ENCODE data around the gene EDN2.

The EDN2 gene

DNA sequence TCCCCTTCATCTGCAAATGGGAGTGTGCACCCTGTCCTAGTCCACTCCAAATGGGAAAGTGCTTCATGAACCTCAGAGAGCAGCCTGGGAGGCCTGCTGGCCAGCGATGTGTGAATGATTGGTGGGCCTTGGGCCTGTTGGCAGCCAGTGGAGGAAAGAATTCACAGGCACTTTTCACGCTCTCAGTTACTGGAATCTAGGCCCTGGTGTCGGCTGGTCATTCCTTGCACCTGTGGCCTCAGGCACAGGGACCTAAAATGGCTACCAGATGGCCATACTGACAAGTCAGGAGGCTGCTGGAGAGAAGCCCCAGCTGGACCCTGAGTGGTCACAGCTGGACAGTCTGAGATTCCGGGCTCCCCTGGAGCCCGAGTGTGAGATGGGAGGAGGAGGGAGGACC is 18.4 kb upstream of the EDN2 start:
- ChIA-PET CTCF (interaction anchor here (2.4 to 3.3 kb wide), 2 partner anchors 11 to 13 kb away, joined by 9 to 26 read pairs; no protein-coding TSS in a partner anchor), POLR2A (no interaction called here)
- TF ChIP-seq, protein P1, sequence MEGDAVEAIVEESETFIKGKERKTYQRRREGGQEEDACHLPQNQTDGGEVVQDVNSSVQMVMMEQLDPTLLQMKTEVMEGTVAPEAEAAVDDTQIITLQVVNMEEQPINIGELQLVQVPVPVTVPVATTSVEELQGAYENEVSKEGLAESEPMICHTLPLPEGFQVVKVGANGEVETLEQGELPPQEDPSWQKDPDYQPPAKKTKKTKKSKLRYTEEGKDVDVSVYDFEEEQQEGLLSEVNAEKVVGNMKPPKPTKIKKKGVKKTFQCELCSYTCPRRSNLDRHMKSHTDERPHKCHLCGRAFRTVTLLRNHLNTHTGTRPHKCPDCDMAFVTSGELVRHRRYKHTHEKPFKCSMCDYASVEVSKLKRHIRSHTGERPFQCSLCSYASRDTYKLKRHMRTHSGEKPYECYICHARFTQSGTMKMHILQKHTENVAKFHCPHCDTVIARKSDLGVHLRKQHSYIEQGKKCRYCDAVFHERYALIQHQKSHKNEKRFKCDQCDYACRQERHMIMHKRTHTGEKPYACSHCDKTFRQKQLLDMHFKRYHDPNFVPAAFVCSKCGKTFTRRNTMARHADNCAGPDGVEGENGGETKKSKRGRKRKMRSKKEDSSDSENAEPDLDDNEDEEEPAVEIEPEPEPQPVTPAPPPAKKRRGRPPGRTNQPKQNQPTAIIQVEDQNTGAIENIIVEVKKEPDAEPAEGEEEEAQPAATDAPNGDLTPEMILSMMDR (IDR thresholded peaks at IDR 0.05; ENCODE audit: insufficient read depth, low read length, missing control alignments): no peak
- DNase-seq (ENCODE audit: low read depth, low spot score): no peak
- H3K4me3 ChIP-seq (ENCODE audit: low read depth, low read length): no peak overlapping the region

DNA sequence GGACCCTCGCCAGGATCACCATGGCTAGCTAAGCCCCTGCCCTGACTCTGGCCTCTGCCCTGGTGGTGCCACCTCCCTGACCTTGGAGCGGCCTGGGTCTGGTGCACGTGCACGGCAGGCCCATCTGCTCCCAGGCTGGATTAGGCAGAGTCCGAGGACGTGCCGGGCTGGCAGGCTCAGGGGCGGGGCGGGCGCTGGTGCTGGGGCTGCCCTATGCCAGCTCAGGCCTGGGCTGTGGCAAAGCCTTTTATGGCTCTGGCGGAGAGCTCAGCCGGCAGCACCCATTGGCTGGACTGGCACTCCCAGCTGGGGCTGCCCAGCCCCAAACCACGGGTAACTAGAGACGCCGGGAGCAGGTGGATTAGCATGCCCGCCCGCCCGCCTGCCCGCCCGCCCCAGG is 17.1 kb upstream of the EDN2 start:
- ChIA-PET POLR2A (no interaction called here), CTCF (interaction anchor here (1.1 to 3.3 kb wide), 4 partner anchors 10 to 69 kb away, joined by 3 to 26 read pairs (median 10); no protein-coding TSS in a partner anchor)
- TF ChIP-seq, protein P1 (IDR thresholded peaks at IDR 0.05; ENCODE audit: insufficient read depth, low read length, missing control alignments): no peak
- no peak for DNase-seq (ENCODE audit: low read depth, low spot score)
- no peak overlapping the region for H3K4me3 ChIP-seq (ENCODE audit: low read depth, low read length)

DNA sequence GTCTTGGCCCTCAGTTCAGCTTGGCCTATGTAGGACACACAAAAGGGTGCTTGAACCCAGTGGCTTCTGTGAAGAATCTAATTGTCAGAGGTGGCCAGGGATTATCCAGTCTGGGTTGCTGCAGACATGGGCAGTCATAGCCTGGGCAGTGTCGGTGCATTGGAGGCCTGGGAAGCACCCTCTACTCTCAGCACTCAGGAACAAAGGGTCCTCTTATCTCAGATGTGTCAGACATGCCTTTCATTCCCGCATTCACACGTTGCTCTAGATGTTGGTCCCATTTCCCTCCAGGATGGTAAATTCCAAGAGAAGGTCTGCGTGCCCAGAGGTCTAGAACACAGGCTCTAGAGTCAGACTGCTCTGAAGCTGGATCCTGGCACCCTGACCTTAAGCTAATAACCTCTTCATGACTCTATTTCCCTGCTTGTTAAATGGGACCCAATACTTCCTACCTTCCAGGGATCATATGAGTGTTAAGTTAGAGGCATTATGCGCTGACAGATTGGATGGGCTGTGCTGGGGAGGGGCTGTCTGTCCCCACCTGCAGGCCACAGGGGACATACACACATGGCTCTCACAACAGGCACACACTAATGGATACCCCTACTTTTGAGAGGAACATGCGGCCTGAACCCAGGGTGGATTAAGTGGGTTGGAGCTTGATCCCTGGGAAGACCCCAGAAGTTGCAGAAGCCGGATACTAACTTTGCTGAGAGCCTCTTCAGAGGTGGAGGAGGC is 16.5 kb upstream of the EDN2 start:
- CTCF ChIA-PET: interaction anchor here (1.1 to 3.3 kb wide), 4 partner anchors 9 to 68 kb away, joined by 3 to 26 read pairs (median 10); no protein-coding TSS in a partner anchor
- H3K4me3 ChIP-seq (ENCODE audit: low read depth, low read length): no peak overlapping the region
- POLR2A ChIA-PET: no interaction called here
- no peak for DNase-seq (ENCODE audit: low read depth, low spot score)
- TF ChIP-seq, protein P1 (IDR thresholded peaks at IDR 0.05; ENCODE audit: insufficient read depth, low read length, missing control alignments): no peak

DNA sequence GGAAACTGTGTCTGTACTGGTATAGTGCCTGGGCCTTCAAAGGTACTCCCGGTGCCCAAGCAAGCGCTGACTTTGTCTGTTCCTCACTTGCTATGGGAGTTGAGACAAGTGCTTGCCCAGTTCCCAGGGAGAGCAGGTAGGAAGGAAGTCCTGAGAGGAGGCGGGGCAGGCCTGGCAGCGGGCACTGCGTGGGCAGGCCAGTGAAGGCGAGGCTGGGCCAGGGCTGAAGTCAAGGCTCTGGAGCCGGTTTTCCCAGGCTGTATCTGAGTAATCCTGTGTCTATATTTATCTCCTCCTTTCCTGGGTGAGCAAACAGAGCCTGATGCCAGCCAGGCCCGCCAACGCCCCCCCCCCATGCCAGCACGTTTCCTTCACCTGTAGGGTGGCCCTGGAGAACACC is 15.9 kb upstream of the EDN2 start:
- DNase-seq (ENCODE audit: low read depth, low spot score): no peak
- ChIA-PET POLR2A (no interaction called here), CTCF (interaction anchor here (1.2 to 10.6 kb wide), 3 partner anchors 13 to 217 kb away, joined by 6 to 105 read pairs (median 10); no protein-coding TSS in a partner anchor)
- TF ChIP-seq, protein P1 (IDR thresholded peaks at IDR 0.05; ENCODE audit: insufficient read depth, low read length, missing control alignments): no peak
- no peak overlapping the region for H3K4me3 ChIP-seq (ENCODE audit: low read depth, low read length)

DNA sequence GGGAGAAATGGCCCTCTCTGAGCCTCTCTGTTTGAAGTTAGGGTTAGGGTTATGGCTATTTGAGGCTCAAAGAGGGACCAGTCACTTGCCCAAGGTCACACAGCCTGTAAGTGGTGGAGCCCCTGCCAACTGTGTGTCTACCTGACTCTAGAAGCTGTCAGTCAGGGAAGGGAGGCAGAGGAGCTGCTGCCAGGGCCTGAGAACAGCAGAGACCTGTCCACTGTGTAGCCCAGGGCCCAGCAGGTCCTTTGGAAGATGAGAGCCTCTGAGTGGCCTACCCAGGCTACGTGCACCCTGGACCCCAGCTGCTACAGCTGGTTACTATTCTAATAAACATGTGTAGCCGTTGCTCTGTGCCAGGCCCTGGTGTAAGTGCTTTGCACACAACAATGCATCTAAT is 15.1 kb upstream of the EDN2 start:
- ChIA-PET CTCF (interaction anchor here (0.7 to 10.6 kb wide), 4 partner anchors 9 to 217 kb away, joined by 3 to 105 read pairs (median 4); no protein-coding TSS in a partner anchor), POLR2A (no interaction called here)
- no peak overlapping the region for H3K4me3 ChIP-seq (ENCODE audit: low read depth, low read length)
- TF ChIP-seq, protein P1 (IDR thresholded peaks at IDR 0.05; ENCODE audit: insufficient read depth, low read length, missing control alignments): no peak
- no peak for DNase-seq (ENCODE audit: low read depth, low spot score)

DNA sequence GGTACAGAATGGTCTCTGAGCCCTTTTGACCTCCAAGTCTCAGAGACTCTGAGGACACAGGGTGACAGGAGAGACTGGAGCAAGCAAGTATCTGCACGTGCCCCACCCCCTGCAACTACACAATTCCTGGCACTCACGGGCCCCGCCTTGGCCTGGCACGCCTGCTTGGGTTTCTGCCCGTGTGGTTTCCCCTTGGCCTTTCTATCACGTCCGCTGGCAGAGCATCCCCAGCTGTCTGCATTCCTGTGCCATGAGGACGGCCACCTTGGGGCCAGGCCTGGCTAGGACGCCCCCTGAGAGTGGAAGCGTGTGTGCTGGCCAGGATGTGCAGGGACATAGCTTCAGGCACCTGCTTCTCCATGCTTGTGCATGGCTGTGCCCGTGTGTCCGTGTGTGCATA is 14.3 kb upstream of the EDN2 start:
- ChIA-PET POLR2A (no interaction called here), CTCF (interaction anchor here (0.7 to 10.6 kb wide), 3 partner anchors 10 to 17 kb away, joined by 3 to 105 read pairs (median 3); no protein-coding TSS in a partner anchor)
- H3K4me3 ChIP-seq (ENCODE audit: low read depth, low read length): no peak overlapping the region
- DNase-seq (ENCODE audit: low read depth, low spot score): no peak
- TF ChIP-seq, protein P1 (IDR thresholded peaks at IDR 0.05; ENCODE audit: insufficient read depth, low read length, missing control alignments): no peak

All from AG04449 (cell line).